ENCODE data around the gene MB21D2. TPM values are rescaled to one million over a fixed set of nuclear protein-coding genes. Genes with fewer than 3 reads are reported as not detected.
"Not testable (repeated sequence)": the region's sequence is repeated elsewhere in the genome, so short reads cannot be mapped to it uniquely, and the experiment has no call there.

The MB21D2 gene
- total RNA-seq, 2 donors from 2014 or later = 0.45 to 1.7 TPM

GRCh38 chr3:192799721-192800120 is 117.9 kb downstream of the MB21D2 start:
- H3K4me1 Mint-ChIP-seq (ENCODE audit: low read depth in 2 of 2) = no peaks in the 10 kb centered on the region
- no peaks in the 10 kb centered on the region for H3K36me3 Mint-ChIP-seq
- no peak overlapping the region for H3K27ac Mint-ChIP-seq
- DNase-seq (ENCODE audit: low spot score) = no peak
- no peak for ATAC-seq
- no peaks in the 10 kb centered on the region for H3K27me3 Mint-ChIP-seq
- H3K9me3 Mint-ChIP-seq = no peaks in the 10 kb centered on the region
- H3K4me3 Mint-ChIP-seq = no peak overlapping the region

- ATAC-seq = no peak
- Mint-ChIP-seq H3K4me3 (no peak overlapping the region), H3K36me3 (no peaks in the 10 kb centered on the region)
These were observed 122.6 kb downstream of the MB21D2 start for GRCh38 chr3:192795021-192795420.

GRCh38 chr3:192794216-192794615 is 123.4 kb downstream of the MB21D2 start:
- no peak for ATAC-seq
- Mint-ChIP-seq H3K4me1 (ENCODE audit: low read depth in 2 of 2) (no peaks in the 10 kb centered on the region), H3K36me3 (no peaks in the 10 kb centered on the region)

More at GRCh38 chr3:192795021-192795420, 122.6 kb downstream of the MB21D2 start:
- no peak for DNase-seq (ENCODE audit: low spot score)
- H3K27me3 Mint-ChIP-seq = no peaks in the 10 kb centered on the region
- H3K27ac Mint-ChIP-seq = no peak overlapping the region
- no peaks in the 10 kb centered on the region for H3K9me3 Mint-ChIP-seq
- H3K4me1 Mint-ChIP-seq (ENCODE audit: low read depth in 2 of 2) = no peaks in the 10 kb centered on the region

GRCh38 chr3:192788816-192789515 is 128.7 kb downstream of the MB21D2 start:
- not testable (repeated sequence) for DNase-seq (ENCODE audit: low spot score); ATAC-seq; H3K27me3 Mint-ChIP-seq; H3K9me3 Mint-ChIP-seq; H3K4me1 Mint-ChIP-seq (ENCODE audit: low read depth in 2 of 2); H3K36me3 Mint-ChIP-seq; H3K27ac Mint-ChIP-seq; H3K4me3 Mint-ChIP-seq

More at GRCh38 chr3:192794216-192794615, 123.4 kb downstream of the MB21D2 start:
- no peak for DNase-seq (ENCODE audit: low spot score)
- no peaks in the 10 kb centered on the region for H3K27me3 Mint-ChIP-seq
- no peaks in the 10 kb centered on the region for H3K9me3 Mint-ChIP-seq
- H3K4me3 Mint-ChIP-seq = no peak overlapping the region
- H3K27ac Mint-ChIP-seq = no peak overlapping the region

GRCh38 chr3:192778508-192778907 is 139.1 kb downstream of the MB21D2 start:
- no peak for ATAC-seq
- no peaks in the 10 kb centered on the region for H3K4me1 Mint-ChIP-seq (ENCODE audit: low read depth in 2 of 2)
- no peak overlapping the region for H3K27ac Mint-ChIP-seq
- H3K4me3 Mint-ChIP-seq = no peak overlapping the region
- peaks cover 11% of the 10 kb centered on the region for H3K9me3 Mint-ChIP-seq
- H3K36me3 Mint-ChIP-seq = peaks cover 9% of the 10 kb centered on the region
- DNase-seq (ENCODE audit: low spot score) = no peak
- no peaks in the 10 kb centered on the region for H3K27me3 Mint-ChIP-seq

DNA sequence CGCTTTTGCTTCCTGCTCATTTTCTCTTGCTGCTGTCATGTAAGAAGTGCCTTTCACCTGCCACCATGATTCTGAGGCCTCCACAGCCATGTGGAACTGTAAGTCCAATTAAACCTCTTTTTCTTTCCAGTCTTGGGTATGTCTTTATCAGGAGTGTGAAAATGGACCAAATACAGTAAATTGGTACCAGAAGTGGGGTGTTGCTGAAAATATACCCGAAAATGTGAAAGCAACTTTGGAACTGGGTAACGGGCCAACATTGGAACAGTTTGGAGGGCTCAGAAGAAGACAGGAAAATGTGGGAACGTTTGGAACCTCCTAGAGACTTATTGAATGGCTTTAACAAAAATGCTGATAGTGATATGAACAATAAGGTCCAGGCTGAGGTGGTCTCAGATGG is 143.3 kb downstream of the MB21D2 start:
- H3K36me3 Mint-ChIP-seq; H3K27ac Mint-ChIP-seq; DNase-seq (ENCODE audit: low spot score); ATAC-seq; H3K4me3 Mint-ChIP-seq; H3K27me3 Mint-ChIP-seq; H3K4me1 Mint-ChIP-seq (ENCODE audit: low read depth in 2 of 2): not testable (repeated sequence)
- H3K9me3 Mint-ChIP-seq = peaks cover 12% of the 10 kb centered on the region

DNA sequence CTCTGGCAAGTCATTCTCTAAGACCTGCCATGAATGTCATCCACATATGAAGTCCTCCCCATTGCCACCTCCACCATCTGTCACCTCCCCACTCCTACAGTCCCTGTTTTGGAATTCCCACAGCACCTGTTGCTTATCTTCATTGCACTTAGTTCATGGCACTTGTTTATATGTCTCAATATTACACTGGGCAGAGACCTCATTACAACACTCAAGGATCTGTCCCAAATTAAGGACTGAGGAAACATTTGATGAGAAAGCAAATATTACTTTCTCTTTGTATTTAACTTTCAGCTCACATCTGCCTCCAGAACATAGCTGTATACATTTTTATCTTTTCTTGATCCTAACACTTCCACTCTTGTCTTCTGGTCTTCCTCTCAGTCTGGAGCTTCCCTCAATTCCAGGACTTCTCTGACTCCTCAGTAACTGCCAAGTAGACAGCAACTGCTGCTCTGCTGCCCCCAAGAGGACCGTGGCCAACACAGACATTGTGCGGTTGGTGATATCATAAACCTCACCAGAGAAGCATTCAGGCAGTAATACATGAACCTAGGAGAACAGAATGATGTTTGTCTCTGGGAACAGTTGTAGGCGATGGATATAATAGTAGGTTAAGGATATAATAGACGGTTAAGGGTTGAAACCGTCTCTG is 145.3 kb downstream of the MB21D2 start:
- Mint-ChIP-seq H3K4me1 (ENCODE audit: low read depth in 2 of 2) (no peaks in the 10 kb centered on the region), H3K9me3 (peaks cover 12% of the 10 kb centered on the region), H3K27me3 (no peaks in the 10 kb centered on the region), H3K27ac (no peak overlapping the region), H3K4me3 (no peak overlapping the region), H3K36me3 (peaks cover 9% of the 10 kb centered on the region)
- ATAC-seq (no peak), DNase-seq (ENCODE audit: low spot score) (no peak)

GRCh38 chr3:192758654-192759053 is 159.0 kb downstream of the MB21D2 start:
- Mint-ChIP-seq H3K27ac (no peak overlapping the region), H3K4me1 (ENCODE audit: low read depth in 2 of 2) (no peaks in the 10 kb centered on the region), H3K27me3 (no peaks in the 10 kb centered on the region), H3K36me3 (no peaks in the 10 kb centered on the region), H3K4me3 (no peak overlapping the region), H3K9me3 (peaks cover 19% of the 10 kb centered on the region)
- DNase-seq (ENCODE audit: low spot score) (no peak), ATAC-seq (no peak)

DNA sequence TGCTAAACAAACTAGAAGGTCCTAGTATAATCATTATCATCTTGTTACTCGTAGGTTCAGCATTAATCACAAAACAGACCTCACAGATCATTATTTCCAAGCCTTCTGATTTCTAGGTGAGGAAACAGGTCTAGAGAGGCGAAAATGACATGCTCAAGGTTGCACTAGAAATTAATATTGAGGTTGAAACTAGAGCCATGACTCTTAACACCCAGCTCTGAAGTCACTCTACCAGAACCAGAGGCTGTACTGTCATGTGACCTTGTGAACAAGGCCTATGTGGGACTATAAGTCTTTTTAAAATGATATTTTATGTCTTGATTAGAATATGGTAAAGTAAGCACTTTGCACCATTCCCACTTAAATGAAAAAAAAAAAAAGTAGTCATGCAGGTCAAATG is 166.5 kb downstream of the MB21D2 start:
- no peak overlapping the region for H3K4me3 Mint-ChIP-seq
- H3K36me3 Mint-ChIP-seq = no peaks in the 10 kb centered on the region
- H3K9me3 Mint-ChIP-seq = peaks cover 10% of the 10 kb centered on the region
- ATAC-seq (no peak), DNase-seq (ENCODE audit: low spot score) (no peak)
- H3K4me1 Mint-ChIP-seq (ENCODE audit: low read depth in 2 of 2) = no peaks in the 10 kb centered on the region
- no peaks in the 10 kb centered on the region for H3K27me3 Mint-ChIP-seq
- H3K27ac Mint-ChIP-seq = no peak overlapping the region

DNA sequence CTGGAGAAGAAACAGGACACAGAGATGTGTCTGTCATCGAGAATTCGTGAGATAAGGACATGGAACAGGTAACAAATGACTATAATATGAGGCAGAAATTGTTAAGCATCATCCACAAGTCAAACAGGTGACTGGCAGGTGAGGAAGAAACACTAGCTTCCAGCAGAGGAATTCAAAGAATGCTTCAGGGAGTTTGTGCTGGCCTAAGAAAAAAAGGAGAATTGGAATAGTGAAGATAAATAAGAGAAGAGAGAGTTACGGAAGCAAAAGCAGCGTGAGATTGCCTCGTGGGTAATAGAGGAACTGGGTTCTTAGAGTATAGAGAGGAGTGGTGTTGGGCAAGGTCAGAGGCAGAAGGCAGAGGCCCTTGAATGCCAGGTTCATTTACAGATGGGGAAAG is 167.5 kb downstream of the MB21D2 start:
- ATAC-seq = no peak

GRCh38 chr3:192747746-192748145 is 169.9 kb downstream of the MB21D2 start:
- H3K36me3 Mint-ChIP-seq = no peaks in the 10 kb centered on the region
- ATAC-seq (no peak), DNase-seq (ENCODE audit: low spot score) (no peak)
- no peak overlapping the region for H3K4me3 Mint-ChIP-seq
- H3K27me3 Mint-ChIP-seq = no peaks in the 10 kb centered on the region
- peaks cover 4% of the 10 kb centered on the region for H3K9me3 Mint-ChIP-seq
- H3K27ac Mint-ChIP-seq = no peak overlapping the region
- no peaks in the 10 kb centered on the region for H3K4me1 Mint-ChIP-seq (ENCODE audit: low read depth in 2 of 2)

More for the DNA sequence above, 167.5 kb downstream of the MB21D2 start:
- Mint-ChIP-seq H3K27ac (no peak overlapping the region), H3K4me1 (ENCODE audit: low read depth in 2 of 2) (no peaks in the 10 kb centered on the region), H3K27me3 (no peaks in the 10 kb centered on the region), H3K4me3 (no peak overlapping the region), H3K9me3 (peaks cover 8% of the 10 kb centered on the region), H3K36me3 (no peaks in the 10 kb centered on the region)
- DNase-seq (ENCODE audit: low spot score) = no peak

DNA sequence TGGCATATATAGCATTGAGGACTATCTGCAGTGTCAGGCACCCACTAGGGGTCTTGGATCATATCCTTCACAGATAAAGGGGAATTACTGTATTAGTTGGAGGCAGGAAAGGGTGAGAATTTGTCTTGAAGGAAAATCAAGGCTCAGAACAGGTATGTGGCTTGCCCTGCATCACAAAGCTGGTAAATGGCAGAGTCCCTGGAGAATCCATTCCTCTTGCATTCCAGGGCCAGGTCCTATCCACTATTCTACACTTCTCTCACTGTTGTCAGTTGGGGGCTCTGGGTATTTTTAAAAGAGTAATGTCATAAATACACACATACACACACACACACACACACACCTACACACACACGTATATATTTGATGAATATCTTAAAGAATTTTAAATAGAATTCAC is 170.5 kb downstream of the MB21D2 start:
- H3K4me1 Mint-ChIP-seq (ENCODE audit: low read depth in 2 of 2) = no peaks in the 10 kb centered on the region
- H3K27me3 Mint-ChIP-seq = no peaks in the 10 kb centered on the region
- no peak overlapping the region for H3K27ac Mint-ChIP-seq
- no peak for ATAC-seq
- H3K36me3 Mint-ChIP-seq = no peaks in the 10 kb centered on the region
- DNase-seq (ENCODE audit: low spot score) = no peak
- H3K9me3 Mint-ChIP-seq = peaks cover 4% of the 10 kb centered on the region
- no peak overlapping the region for H3K4me3 Mint-ChIP-seq

Data from natural killer cell treated with Interleukin-12 subunit alpha and Interleukin-12 subunit beta and Interleukin-15 and Interleukin-18, amount 100 ng/mL, for 72 hours (primary cell).